HG02588 (cell line): ENCODE data around the gene RPTOR.

Experiments
- ATAC-seq: cut with Tn5 transposase; IDR thresholded peaks from one replicate; pipeline ENCODE4 v1.9.1; 2021; ENCODE audit warnings: mild to moderate bottlenecking, moderate library complexity; ENCODE audit not compliant: unreplicated experiment

RPTOR gene

DNA sequence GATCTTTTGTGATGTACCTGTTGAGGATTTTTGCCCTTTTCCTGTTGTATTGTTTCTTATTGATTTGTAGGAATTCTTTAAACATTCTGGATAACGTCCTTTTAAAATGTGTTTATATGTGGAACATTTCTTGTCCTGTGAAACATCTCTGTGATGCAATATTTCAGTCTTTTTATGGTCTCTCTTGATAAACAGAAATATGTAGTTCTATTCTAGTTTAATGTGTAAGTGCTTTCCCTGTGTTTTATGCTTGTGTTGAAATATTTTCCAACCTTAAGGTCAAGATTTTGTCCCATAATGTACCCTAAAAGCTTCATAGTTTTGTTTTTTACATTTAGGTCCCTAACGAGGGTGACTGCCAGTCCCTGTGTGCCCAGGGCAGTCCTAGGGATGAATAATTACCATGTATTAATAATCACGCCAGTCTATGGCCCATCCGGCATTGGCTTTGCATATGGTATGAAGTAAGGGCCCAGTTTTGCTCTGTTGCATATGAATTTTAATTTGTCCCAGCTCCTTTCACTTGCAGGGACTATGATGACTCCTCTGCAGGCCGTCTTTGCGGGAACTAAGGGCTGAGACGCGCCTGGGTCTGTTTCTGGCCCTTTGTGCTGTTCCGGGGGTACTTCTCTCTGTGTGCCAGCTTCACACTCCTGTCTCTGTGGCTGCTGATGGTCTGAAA, 44.2 kb downstream of the RPTOR start:
- ATAC-seq: no peak

DNA sequence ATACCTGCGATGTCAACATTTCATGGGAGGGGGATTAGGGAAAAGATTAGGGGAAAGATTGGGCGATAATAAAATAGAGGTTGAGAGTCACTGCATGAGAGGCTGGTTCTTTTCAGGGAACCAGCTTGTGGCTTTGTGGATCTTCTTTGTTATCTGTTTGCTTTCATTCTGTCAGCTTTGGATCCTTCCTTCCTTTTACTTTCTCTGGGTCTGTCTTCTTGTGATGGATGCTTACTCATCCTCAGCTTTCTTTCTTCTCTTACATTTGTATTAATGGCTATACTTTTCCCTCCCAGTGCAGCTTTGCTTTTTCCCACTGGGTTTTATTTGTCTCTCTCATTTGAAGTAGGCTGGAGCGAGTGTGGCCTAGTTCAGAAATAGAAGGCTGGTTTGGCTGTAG, 47.1 kb downstream of the RPTOR start:
- ATAC-seq: no peak

DNA sequence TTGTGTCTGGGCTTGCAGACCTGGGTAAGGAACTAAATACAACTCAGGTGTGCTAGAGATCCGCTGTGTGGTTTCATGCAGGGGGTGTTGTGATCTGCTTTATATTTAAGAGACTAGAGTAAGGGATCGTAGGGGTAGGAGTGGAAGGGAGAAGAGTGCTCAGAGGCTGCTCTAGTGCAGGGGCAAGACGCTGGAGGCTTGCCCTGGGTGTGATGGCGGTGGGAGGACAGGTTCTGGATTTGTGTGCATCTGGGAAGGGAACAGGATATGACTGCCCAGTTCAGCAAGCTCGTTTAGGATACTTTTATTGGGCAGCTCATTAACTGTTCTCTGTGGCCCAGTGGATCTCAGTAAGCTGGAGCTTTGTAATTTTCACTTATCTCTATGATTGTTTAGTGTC, 47.6 kb downstream of the RPTOR start:
- ATAC-seq: no peak

DNA sequence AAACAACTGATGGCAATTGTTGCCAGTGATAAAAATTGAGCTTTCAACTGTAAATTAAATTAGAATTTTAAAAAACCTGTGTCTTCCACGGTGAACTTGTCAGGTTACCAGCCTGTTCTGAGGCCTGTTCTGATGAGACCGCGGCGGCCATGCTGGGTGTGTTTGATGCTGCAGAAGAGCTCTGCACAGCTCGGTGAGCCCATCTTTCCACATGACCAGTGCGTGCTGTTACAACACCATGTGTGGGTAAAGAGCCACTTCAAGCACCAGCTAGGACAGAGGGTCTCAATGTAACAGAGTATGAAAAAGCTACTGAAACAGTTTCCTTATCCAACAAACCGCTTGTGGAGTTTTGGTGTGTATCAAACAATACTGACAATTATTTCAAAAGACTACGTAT, 48.5 kb downstream of the RPTOR start:
- ATAC-seq: no peak

DNA sequence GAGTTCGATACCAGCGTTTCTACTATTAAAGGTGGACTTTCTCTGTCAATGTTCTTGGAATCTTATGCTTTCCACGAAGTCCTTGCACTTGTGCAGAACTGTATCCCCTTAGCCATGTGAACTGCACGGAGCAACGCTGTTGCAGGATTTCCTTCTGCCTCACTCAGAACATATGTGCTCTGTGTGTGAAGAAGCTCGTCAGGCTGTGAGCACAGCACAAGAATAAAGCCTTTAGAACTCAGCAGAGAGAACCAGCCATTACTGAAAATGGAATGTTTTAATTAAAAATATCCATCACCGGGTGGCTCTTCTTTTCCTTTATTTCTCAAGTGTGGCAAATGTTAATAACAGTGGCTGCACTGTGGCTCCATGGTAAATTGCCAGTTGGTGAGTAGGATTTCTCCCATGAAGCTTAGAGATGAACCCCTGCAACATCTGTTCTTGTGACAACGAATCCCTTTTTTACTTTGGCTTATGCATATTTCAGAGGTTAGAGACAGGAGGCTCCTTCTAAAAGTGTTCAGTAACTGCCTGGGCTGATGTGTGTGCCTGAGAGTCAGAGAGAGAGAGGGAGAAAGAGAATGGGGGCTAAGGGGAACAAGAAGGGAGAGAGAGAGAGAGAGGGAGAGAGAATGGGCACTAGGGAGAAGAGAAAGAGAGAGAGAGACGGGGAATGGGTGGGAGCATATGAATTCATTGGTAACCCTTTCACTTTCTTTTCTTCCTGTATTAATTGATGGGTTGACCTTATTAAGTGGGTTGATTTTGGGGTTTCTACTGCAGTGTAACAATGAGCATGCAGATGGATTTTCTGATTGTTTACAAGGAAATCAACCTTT, 50.0 kb downstream of the RPTOR start:
- ATAC-seq: no peak

DNA sequence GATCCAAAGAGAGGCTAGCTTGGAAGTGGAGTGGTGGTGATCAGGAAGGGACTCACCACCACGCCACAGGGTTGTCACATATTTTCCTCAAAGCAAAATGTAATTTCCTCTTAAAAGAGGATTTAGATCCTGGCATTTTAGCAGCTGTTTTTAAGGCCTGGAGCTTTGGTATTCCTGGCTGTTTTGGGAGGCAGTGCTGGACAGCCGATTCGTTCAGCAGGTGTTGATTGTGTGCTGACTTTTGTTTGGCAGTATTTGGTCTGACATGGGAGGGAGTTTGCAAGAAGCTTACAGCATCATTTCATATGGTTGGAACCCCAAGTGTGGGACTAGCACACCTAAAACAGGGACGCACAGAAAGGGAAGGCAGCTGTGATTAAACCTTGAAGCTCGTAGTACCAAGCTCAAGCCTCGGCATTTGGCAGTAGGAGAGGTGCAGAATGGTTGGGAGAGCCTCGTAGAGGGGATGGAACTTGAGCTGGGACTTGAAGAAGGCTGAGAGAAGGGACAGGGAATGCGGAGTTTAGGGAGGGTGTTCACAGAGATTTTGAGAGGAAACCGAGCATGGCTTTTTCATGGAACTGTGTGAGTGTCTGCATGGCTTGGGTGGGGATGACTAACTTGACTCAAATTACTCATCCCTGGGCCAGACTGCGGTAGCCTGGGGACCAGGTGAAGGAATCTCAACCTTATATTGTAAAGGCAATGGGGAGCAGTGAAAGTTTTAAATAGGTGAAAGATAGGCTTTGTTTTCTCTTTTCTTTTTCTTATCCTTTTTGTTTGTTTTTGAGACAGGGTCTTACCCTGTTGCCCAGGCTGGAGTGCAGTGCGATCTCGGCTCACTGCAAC, 52.3 kb downstream of the RPTOR start:
- ATAC-seq: no peak

DNA sequence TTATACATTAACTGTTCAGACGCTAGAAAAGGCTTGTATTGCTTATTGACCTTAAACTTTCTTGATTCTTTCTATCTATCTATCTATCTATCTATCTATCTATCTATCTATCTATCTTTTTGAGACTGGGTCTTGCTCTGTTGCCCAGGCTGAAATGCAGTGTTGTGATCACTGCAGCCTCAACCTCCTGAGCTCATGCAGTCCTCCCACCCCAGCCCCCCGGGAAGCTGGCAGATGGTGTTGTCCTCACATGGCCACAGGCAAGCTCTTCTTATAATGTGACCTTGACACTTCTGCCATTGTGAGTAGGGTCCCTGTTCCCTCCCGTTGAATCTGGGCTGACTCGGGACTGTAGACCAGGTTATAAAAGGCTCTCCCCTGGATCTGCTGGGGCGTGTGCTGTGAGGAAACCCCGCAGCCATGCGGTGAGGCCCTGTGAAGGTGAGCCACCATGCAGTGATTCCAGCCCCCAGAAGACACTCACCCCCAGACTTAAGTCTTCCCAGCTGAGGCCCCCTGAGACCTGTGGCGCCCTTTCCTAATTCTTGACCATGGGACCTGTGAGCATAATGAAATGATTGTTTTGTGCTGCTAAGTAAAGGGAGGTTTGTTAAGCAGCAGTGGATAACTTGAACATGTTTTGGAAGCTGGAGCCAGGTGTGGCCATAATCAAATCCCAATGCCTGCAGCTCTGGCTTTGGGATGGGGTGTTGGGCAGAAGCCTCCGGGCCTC, 54.3 kb downstream of the RPTOR start:
- no peak for ATAC-seq

DNA sequence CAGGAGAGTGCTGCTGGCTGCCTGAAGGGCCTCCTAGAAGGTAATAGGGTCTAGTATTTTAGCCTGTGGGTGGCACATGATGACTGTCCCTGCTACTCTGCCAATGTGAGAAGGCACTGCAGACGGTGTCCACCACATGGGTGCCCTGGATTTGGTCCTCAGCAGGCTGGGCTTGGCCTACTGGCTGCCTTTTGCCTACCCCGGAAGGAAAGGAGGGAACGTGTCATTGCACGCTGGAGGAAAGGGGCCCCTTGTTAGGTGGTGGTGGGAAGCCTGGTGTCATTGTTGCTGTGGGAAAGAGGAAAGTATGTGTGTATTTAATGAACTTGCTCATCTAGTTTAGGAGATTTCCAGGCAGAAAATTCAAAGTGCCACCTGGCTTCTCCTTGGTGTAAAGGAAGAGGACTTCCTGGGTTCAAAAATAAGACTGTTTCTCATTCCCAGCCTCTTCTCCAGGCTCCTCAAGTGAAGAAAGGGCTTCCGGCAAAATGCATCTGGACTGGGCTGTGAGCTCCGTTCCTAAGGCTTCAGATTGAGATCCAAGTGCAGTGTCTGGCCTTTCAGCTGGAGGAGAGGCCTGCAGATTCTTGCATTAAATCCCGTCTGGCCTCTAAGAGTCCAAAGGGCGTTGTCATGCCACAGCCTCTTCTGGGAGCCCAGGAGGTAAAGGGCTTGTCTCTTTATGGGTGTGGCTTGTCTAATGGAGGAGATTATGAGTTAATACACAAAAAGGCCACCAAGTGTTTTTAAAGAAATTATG, 55.1 kb downstream of the RPTOR start:
- no peak for ATAC-seq

DNA sequence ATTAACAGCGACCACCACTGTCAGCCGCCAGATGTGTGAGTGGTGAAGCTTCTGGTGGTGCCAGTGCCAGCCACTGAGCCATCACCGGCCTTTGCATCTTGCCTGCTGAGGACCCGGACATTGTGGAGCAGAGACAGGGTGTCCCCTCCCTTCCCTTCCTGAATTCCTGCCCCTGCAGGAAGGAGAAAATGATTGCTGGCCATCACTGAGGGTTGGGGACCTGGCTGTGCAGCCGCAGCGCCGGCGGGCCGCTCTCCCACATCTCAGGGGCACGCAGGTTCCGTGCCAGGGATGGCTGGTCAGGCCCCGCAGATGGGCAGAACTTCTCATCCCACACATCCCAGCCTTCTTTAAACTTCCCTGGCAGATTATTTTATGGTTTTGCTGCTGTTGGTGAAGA, 56.5 kb downstream of the RPTOR start:
- ATAC-seq: no peak

DNA sequence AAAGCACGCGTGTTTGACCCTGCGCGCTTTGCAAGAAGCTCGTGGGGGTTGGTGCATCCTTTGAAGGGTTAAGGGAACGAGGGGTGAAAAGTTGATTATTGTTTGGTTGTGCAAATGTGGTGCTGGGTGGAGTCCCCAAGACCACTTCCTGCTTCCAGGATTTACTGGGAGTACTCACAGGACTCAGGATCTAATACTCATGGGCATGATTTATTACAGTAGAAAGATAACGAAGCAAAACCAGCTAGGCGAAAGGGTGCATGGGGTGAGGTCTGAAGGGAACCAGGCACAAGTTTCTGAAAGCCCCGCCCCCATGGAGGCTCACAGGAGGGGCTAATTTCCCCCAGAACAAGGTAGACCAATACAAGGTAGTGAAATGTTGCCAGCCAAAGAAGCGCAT, 58.8 kb downstream of the RPTOR start:
- no peak for ATAC-seq

DNA sequence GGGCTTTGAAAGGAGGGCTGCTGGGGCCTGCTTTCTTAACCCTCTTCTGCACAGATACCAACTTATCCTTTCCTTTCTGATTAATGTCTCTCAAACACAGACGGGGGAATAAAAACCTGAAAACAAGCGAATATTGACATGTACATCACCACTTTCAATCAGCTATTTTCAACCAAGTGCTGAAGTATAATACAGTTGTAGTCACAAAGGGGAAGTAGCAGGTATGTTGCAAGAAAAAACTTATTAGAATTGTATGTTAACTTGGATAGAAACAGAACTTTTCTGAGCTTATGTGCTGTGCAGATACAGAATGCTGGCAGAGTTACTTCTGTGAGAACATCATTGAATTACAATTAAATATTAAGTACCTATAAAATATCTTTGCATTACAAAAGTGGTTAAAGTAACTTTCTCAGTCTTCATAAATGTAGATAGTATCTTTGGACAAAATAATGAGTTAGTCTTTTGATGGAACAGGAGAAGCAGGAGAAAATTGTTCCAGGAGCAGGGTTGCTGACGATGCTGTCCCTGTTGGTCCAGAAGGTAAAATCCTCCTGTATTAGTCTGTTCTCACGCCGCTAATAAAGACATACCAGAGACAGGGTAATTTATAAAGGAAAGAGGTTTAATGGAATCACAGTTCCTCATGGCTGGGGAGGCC, 59.5 kb downstream of the RPTOR start:
- no peak for ATAC-seq

DNA sequence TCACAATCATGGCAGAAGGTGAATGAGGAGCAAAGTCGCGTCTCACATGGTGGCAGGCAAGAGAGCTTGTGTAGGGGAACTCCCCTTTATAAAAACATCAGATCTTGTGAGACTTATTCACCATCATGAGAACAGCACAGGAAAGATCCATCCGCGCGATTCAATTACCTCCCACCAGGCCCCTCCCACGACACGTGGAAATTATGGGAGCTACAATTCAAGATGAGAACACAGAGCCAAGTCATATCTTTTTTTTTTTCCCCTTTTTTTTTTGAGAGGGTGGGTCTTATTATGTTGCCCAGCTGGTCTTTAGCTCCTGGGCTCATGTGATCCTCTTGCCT, 60.0 kb downstream of the RPTOR start:
- ATAC-seq: no peak

DNA sequence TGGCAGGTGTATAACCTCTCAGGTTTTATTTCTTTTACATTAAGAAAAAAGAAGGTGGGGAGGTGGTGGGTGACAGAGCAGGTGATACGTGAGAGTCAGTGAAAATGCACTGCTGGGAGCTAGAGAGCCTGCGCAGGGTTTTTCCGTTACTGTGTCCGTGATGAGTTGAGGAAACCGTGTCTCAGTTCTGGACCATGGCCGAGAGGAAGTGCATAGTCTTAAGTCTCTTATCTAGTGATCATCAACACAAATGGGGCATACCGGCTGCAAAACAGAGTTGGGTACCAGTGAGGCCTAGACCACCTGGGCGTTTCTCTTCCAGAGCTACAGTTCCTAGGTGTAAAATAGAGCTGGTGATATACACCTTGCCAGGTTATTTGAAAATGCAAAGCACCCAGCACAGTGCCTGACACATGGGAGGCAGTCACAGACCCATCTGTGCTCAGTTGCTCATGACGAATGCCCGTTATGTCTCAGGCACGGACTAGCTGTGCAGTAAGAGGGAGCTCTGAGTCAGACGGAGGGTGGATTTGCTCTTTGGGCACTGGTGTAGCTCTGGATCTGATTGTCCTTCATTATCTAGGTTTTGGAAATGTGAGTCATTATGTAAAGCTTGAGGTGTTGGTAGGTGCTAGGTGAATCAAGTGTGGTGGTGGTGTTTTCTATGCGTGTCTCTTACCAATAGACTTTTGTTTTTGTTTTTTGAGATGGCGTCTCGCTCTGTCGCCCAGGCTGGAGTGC, 60.9 kb downstream of the RPTOR start:
- ATAC-seq: no peak

DNA sequence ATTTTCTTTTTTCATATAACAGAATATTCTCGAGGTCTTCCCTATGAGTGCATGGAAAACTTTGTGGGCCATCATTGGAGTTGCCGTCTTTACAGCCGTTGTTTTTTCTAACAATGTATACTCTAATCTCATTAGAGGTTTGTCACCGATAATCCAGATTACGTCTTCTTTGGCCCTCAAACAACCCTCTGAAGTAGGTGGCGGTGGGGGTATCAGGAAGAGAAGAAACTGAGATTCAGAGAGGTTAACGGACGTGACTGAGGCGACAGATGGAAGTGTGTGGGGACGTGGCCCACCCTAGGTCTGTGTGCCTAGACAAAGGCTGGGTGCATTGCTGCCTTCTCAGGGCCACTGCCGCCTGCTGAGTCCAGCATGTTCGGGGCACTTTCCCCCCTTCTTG, 63.7 kb downstream of the RPTOR start:
- no peak for ATAC-seq

DNA sequence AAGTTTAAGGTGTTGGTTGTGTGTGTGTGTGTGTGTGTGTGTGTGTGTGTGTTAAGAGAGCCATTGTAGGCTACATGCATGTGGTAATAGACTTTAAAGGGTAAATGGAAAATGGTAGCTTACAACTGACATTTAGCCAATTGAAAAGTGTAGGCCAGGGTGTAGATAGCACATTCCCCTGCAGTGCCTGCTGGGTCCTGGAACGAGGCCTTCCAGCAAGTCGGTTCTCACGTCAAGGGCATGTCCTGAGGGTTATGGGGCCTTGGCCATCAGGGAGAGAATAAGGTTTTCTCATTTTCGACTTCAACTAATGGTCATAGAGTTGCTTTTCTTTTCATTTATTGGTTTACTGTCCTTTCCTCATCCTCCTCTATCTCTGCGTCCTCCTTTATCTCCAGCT, 65.1 kb downstream of the RPTOR start:
- no peak for ATAC-seq

DNA sequence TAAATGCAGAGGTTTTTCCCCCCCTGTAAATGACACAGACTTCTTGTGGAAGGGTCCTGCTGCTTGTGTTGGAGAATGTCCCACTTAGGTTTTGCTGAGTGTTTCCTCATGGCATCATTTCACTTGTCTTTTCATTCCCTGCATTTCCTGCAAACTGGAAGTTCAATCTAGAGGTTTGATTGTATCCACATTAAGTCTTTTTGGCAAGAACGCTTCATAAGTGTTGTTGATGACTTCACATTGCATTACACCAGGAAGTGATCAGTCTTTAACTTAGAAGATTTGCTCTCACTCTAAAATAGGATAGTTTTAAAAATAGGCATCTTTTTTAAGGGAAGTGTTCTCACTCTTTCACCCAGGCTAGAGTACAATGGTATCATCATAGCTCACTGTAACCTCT, 67.2 kb downstream of the RPTOR start:
- no peak for ATAC-seq

DNA sequence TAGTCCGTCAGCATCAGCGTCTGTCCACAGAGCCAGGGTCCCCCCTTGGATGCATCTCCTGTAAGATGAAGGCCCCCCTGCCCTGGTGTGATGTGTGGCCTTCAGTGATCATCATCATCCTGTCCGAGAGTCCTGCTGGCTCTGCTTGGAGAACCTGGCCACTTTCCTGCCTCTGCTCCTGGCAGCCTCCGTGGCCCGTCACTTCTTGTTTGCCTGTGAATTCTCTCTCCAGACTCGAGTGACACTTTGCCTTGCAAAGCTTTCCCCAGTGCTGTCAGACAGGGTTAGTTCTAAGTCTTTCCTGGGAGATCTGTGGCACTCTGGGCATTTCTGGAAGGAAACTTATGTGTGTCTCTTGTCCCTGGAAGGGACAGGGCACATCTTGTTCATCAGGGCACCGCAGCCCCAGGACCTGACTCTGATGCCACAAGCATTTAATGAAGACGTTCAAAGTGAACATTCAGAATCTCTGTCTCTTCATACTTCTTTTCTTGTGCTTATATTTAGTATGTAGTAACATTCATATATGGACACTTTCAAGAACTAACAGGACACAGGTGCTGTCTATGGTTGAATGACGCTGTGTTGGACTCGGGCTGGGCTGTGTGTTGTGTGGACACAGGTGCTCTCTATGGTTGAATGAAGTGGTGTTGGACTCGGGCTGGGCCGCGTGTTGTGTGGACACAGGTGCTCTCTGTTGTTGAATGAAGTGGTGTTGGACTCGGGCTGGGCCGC, 68.5 kb downstream of the RPTOR start:
- ATAC-seq: no peak

DNA sequence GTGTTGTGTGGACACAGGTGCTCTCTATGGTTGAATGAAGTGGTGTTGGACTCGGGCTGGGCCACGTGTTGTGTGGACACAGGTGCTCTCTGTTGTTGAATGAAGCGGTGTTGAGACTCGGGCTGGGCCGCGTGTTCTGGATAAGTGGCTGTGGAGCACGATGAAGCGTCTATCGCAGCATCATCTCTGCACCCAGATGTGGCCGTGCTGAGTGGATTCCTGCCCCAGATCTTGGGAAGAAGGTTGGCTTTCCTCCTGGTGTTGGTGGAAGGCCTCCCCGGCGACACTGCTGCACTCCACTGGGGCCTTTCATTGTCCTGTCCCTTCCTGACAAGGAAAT, 69.1 kb downstream of the RPTOR start:
- ATAC-seq: no peak
